RKO (cell line): Measurements from ENCODE around the gene CCNG1.

Experiments used
- DNase-seq: peaks from one replicate; pipeline ENCODE4 v3.0.0-alpha.2; 2016; ENCODE audit warnings: low spot score

The CCNG1 gene

GRCh38 chr5:163489745-163490075, 52.3 kb downstream of the CCNG1 start:
- DNase-seq: no peak
